K562 (cell line): ENCODE results near the gene MYH7. TPM values are rescaled to one million over a fixed set of nuclear protein-coding genes. Genes with fewer than 3 reads are reported as not detected.

Experiments
- ATAC-seq: fragments of 200-7000 bp; cut with Tn5 transposase; 3 replicates; pipeline ENCODE4 v1.9.1; 2020; ENCODE audit warnings: moderate library complexity
- BruUV-seq: library from RNA; stranded (reverse); fragments of 400-500 nt; replicated peaks from 2 replicates; lab custom pipeline; 2021; lab: Mats Ljungman, UMichigan
- CTCF ChIA-PET: fragments of 300-600 bp; formaldehyde crosslinking; extraction: SDS; loops from one replicate; lab custom pipeline; 2021; ENCODE audit warnings: low intra/inter-chr PET ratio; lab: Yijun Ruan, JAX
- POLR2A ChIA-PET: fragments of 300-600, 350-650 bp; sonication (Branson Sonifier 250); formaldehyde crosslinking; extraction: SDS; loops from one replicate; lab custom pipeline; 2021; ENCODE audit warnings: antibody characterized with exemption, inconsistent platforms; lab: Yijun Ruan, JAX
- DNase-seq, 4 experiments: peaks; one replicate each; pipeline versions ENCODE4 v3.0.0 to v3.0.0-alpha.2; 2011 to 2018; ENCODE audit warnings: low spot score in 3 of 4, mixed read lengths in 3 of 4; ENCODE audit errors: extremely low read depth in 1 of 4
- FAIRE-seq: peaks from 2 replicates; lab custom pipeline; 2011; peaks lifted over from hg19 to GRCh38; lab: Jason Lieb, UNC
- H2AFZ ChIP-seq: 2 replicates; pipeline ENCODE4 v1.6.0; 2011; ENCODE audit warnings: low read depth, low read length, control low read depth, inconsistent platforms
- H3K27ac ChIP-seq: fragments of 200-600 bp; 3 replicates; pipeline ENCODE4 v1.8.0; 2011; ENCODE audit warnings: low read depth, mild to moderate bottlenecking, control low read depth, inconsistent platforms, low read length, moderate library complexity, mixed read lengths; ENCODE audit errors: extremely low read depth
- H3K27me3 ChIP-seq, 2 experiments: fragments of 300-600 bp in 1 of 2; 2 replicates in 1 of 2; 3 replicates in 1 of 2; pipeline versions ENCODE4 v1.6.0 to v1.8.0; 2011; ENCODE audit warnings: inconsistent platforms in 2 of 2, low read length in 2 of 2, mild to moderate bottlenecking in 1 of 2, mixed read lengths in 1 of 2, moderate library complexity in 1 of 2; ENCODE audit not compliant: control insufficient read depth in 2 of 2, insufficient read depth in 2 of 2
- H3K36me3 ChIP-seq: fragments of 300-600 bp; 3 replicates; pipeline ENCODE4 v1.8.0; 2011; ENCODE audit warnings: mild to moderate bottlenecking, low read length, inconsistent platforms; ENCODE audit not compliant: control insufficient read depth, insufficient read depth
- H3K4me1 ChIP-seq, 2 experiments: fragments of 200-600 bp in 1 of 2; replicated peaks in 1 of 2; 2 replicates in 1 of 2; 3 replicates in 1 of 2; pipeline versions ENCODE4 v1.5.1 to v1.8.0; 2011; ENCODE audit warnings: inconsistent platforms in 2 of 2, low read length in 2 of 2, mild to moderate bottlenecking in 1 of 2, mixed read lengths in 1 of 2, moderate library complexity in 1 of 2; ENCODE audit not compliant: control insufficient read depth in 2 of 2, insufficient read depth in 2 of 2
- H3K4me2 ChIP-seq: 2 replicates; pipeline ENCODE4 v1.6.1; 2011; ENCODE audit warnings: low read length, control low read depth, inconsistent platforms, mixed read lengths; ENCODE audit not compliant: insufficient read depth
- H3K4me3 ChIP-seq: fragments of 200-600 bp; sonication (generic), shearing (Covaris generic); 2 replicates; pipeline ENCODE4 v1.5.1; 2016; ENCODE audit warnings: control low read depth, inconsistent platforms
- H3K79me2 ChIP-seq: fragments of 200-600 bp; 3 replicates; pipeline ENCODE4 v1.8.0; 2011; ENCODE audit warnings: low read length, inconsistent platforms; ENCODE audit not compliant: control insufficient read depth, insufficient read depth
- H3K9ac ChIP-seq, 2 experiments: 2 replicates each; pipeline versions ENCODE4 v1.6.0 to v1.6.1; 2011; ENCODE audit warnings: low read depth in 2 of 2, low read length in 2 of 2, control low read depth in 1 of 2, inconsistent platforms in 1 of 2, mild to moderate bottlenecking in 1 of 2, mixed read lengths in 1 of 2; ENCODE audit not compliant: insufficient read depth in 1 of 2
- H3K9me1 ChIP-seq: one replicate; pipeline ENCODE4 v1.6.0; 2011; ENCODE audit warnings: inconsistent platforms, mild to moderate bottlenecking, low read length, moderate library complexity; ENCODE audit not compliant: control insufficient read depth, insufficient read depth
- H3K9me3 ChIP-seq: replicated peaks from 2 replicates; pipeline ENCODE4 v1.5.1; 2011; ENCODE audit warnings: low read depth, low read length, inconsistent platforms; ENCODE audit not compliant: control insufficient read depth, insufficient read depth
- H4K20me1 ChIP-seq: replicated peaks from 2 replicates; pipeline ENCODE4 v1.6.1; 2011; ENCODE audit warnings: low read length, inconsistent platforms, mixed read lengths; ENCODE audit not compliant: control insufficient read depth, insufficient read depth
- GATAD2A ChIP-seq: fragments of 450-650 bp; IDR thresholded peaks from 2 replicates; pipeline ENCODE4 v1.6.1; 2017
- HMG20A ChIP-seq: fragments of 450-650 bp; formaldehyde crosslinking; conservative IDR thresholded peaks from 2 replicates; pipeline ENCODE4 v1.4.0; 2020; ENCODE audit warnings: mild to moderate bottlenecking, mixed read lengths
- KAT8 ChIP-seq: fragments of 450-650 bp; IDR thresholded peaks from 2 replicates; pipeline ENCODE4 v1.6.1; 2016; ENCODE audit warnings: low read depth, mild to moderate bottlenecking
- MYC ChIP-seq, 2 experiments: fragments of 250-450 bp in 1 of 2; sonication (Bioruptor Pico) in 1 of 2; IDR thresholded peaks; 2 replicates each; pipeline versions ENCODE4 v1.5.1 to v1.6.1; 2012 to 2021; ENCODE audit warnings: low read depth in 2 of 2, borderline replicate concordance in 1 of 2, improper control_type of control experiment in 1 of 2, low read length in 1 of 2, mild to moderate bottlenecking in 1 of 2, moderate library complexity in 1 of 2
- NCOA4 ChIP-seq: fragments of 450-650 bp; IDR thresholded peaks from 2 replicates; pipeline ENCODE4 v1.6.1; 2018; ENCODE audit warnings: mild to moderate bottlenecking; ENCODE audit not compliant: partially characterized antibody
- POLR2G ChIP-seq: fragments of 200-400 bp; formaldehyde crosslinking; IDR thresholded peaks from 2 replicates; pipeline ENCODE4 v1.6.1; 2017; ENCODE audit warnings: low read depth, mild to moderate bottlenecking, antibody characterized with exemption, low read length, moderate library complexity
- XRCC4 ChIP-seq: IDR thresholded peaks from one replicate; pipeline ENCODE4 v1.6.1; 2011; ENCODE audit not compliant: insufficient read depth, insufficient read length; ENCODE audit errors: extremely low read depth
- XRCC5 ChIP-seq: fragments of 200-400 bp; formaldehyde crosslinking; IDR thresholded peaks from 2 replicates; pipeline ENCODE4 v1.6.1; 2017; ENCODE audit warnings: low read depth, mild to moderate bottlenecking, low read length
- ZBTB7A ChIP-seq: IDR thresholded peaks from 2 replicates; pipeline ENCODE4 v1.6.1; 2011; ENCODE audit warnings: low read depth, mild to moderate bottlenecking, low read length, moderate library complexity, borderline replicate concordance; ENCODE audit not compliant: control insufficient read depth
- ZBTB8A ChIP-seq: fragments of 450-650 bp; IDR thresholded peaks from 2 replicates; pipeline ENCODE4 v1.6.1; 2018; ENCODE audit warnings: mild to moderate bottlenecking, moderate library complexity; ENCODE audit not compliant: partially characterized antibody
- ZNF212 ChIP-seq: fragments of 450-650 bp; formaldehyde crosslinking; IDR thresholded peaks from 2 replicates; pipeline ENCODE4 v1.4.0; 2020; ENCODE audit warnings: mild to moderate bottlenecking
- ZNF274 ChIP-seq: IDR thresholded peaks from 2 replicates; pipeline ENCODE4 v1.6.1; 2011; ENCODE audit warnings: low read depth, mild to moderate bottlenecking, low read length, moderate library complexity, borderline replicate concordance
- ZNF668 ChIP-seq: fragments of 250-450 bp; sonication (Bioruptor Pico); IDR thresholded peaks from 2 replicates; pipeline ENCODE4 v1.8.0; 2022; ENCODE audit warnings: mild to moderate bottlenecking, inconsistent platforms
- ZNF707 ChIP-seq: fragments of 250-450 bp; sonication (Bioruptor Pico); conservative IDR thresholded peaks from 2 replicates; pipeline ENCODE4 v1.8.0; 2022; ENCODE audit warnings: inconsistent platforms, mild to moderate bottlenecking, moderate library complexity
- WGBS: fragments of 100-300 bp; shearing (Covaris generic); methylation state at CpG from one replicate; pipeline ENCODE4 v1.1.6; 2016; ENCODE audit warnings: low coverage, mixed read lengths; ENCODE audit not compliant: insufficient coverage; ENCODE audit errors: missing lambda C conversion rate; 5-methylcytosine and 5-hydroxymethylcytosine counted together
- in situ Hi-C: fragments of 300-500 bp; cut with MboI; formaldehyde crosslinking; loops from 4 replicates; pipeline ENCODE4 v1.15.0; 2018; ENCODE audit warnings: inconsistent platforms, mixed read lengths
- intact Hi-C: fragments of 100-400 bp; cut with micrococcal nuclease; formaldehyde crosslinking; loops from 2 replicates; pipeline ENCODE4 v1.14.2; 2022
- polyA plus RNA-seq, 8 experiments: library from polyadenylated mRNA; depleted of rRNA in 4 of 8; stranded (reverse) in 5 of 8; unstranded in 3 of 8; fragments of >200 nt; fragmentation: Nextera tagmentation in 2 of 8; fragmentation: Illumina TruSeq in 1 of 8; extraction: Ambion mirVana in 2 of 8; extraction: Trizol in 1 of 8; gene quantifications; 2 replicates each; pipeline versions ENCODE4 v1.2.1 to v1.2.3, GENCODE V29; 2011 to 2014; ENCODE audit warnings: inconsistent platforms in 1 of 8, missing spikeins in 1 of 8
- total RNA-seq, 7 experiments: library from RNA; depleted of rRNA in 6 of 7; stranded (reverse); fragments of >200 nt in 6 of 7; fragmentation: Illumina TruSeq in 2 of 7; extraction: Trizol in 2 of 7; gene quantifications; 2 replicates each; pipeline versions ENCODE4 v1.2.1 to v1.2.3, GENCODE V29; 2011 to 2021; ENCODE audit warnings: low replicate concordance in 1 of 7

MYH7 gene
- total and polyA plus RNA-seq, 9 of the 15 experiments (the other 6 are each of a cell fraction or from before 2014, with no cell fraction given), result not detected

DNA sequence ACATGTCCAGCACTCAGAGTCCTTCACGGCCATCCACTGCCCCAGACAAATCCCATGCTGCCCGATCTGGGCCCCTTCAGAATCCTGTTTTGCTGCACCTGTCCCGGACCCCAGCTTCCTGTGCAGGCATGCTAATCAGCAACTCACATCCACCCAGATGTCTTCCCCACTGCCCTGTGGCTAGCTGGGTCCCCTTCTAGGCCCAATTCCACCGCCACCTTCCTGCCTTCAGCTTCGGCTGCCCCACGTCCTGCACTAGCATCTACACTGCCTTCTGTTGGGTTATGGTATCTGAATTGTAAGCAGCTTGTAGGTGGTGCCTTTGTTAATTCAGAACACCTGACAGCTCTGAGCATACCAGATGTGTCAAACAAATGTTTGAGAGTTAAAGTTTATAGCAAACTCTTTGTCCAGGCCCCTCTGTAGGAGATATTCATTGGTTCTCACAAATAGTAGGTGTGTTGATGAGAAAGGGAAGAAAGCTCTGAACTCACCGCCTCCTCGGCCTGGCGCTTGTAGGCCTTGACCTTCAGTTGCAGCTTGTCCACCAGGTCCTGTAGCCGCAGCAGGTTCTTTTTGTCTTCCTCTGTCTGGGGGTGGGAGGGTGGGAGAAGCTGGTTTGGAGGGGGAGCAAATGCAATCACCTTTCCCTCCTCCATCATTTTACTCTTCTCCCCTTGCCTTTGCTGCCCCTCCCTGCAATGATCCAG lies 52.6 kb downstream of the MYH7 start:
- peaks cover 8 to 57% of the 10 kb centered on the region in 2 experiments; a peak in 4 of 5 replicates for H3K27me3 ChIP-seq
- no peak overlapping the region for H3K27ac ChIP-seq
- ATAC-seq (no peak), DNase-seq (no peak), FAIRE-seq (no peak)
- H3K4me2 ChIP-seq, result no peak overlapping the region
- H2AFZ ChIP-seq, result no peak overlapping the region
- H3K4me1 ChIP-seq, result peaks cover 0 to 16% of the 10 kb centered on the region in 2 experiments; a peak in 2 of 5 replicates
- no peak overlapping the region for H3K4me3 ChIP-seq
- POLR2A ChIA-PET, result interaction anchor here (0.7 kb wide), 1 partner anchor 11 kb away, joined by 3 read pairs; no protein-coding TSS in a partner anchor
- WGBS, result 6% methylated on average over 10 of the region's 10 CpGs
- H4K20me1 ChIP-seq, result no peaks in the 10 kb centered on the region; the same call in 1 of the 2 replicates
- in situ Hi-C loops (loop anchor here (10.0 kb wide), 1 partner anchor 118 kb away; no protein-coding TSS in a partner anchor), intact Hi-C loops (no loop called here)
- no peak overlapping the region for H3K9ac ChIP-seq
- TF ChIP-seq XRCC4, result no peak
- TF ChIP-seq GATAD2A, result no peak
- no peak for TF ChIP-seq ZBTB7A
- TF ChIP-seq ZNF274, result no peak
- TF ChIP-seq KAT8, result no peak
- no peak for TF ChIP-seq NCOA4
- TF ChIP-seq POLR2G, result no peak
- TF ChIP-seq ZNF212 (CRISPR knock-in tag), result no peak
- no peak for TF ChIP-seq XRCC5
- TF ChIP-seq ZNF668 (CRISPR knock-in tag), result no peak
- no peak for TF ChIP-seq MYC (IDR thresholded peaks at IDR 0.05; ENCODE audit: low read depth, low read length)
- no peak for TF ChIP-seq MYC (CRISPR knock-in tag; IDR thresholded peaks at IDR 0.05; ENCODE audit: borderline replicate concordance, low read depth)
- no peak for TF ChIP-seq ZBTB8A
- no peak for TF ChIP-seq ZNF707 (CRISPR knock-in tag)
- TF ChIP-seq HMG20A (CRISPR knock-in tag), result no peak
- H3K9me3 ChIP-seq, result no peaks in the 10 kb centered on the region
- H3K79me2 ChIP-seq, result no peaks in the 10 kb centered on the region
- CTCF ChIA-PET, result no interaction called here
- no peaks in the 10 kb centered on the region for H3K9me1 ChIP-seq
- no peaks in the 10 kb centered on the region for H3K36me3 ChIP-seq
- no TSS peak for BruUV-seq
